NB4 (cell line): ENCODE results near the gene RAET1E.

Experiments used
- TF ChIP-seq, protein P1 (sequence below): IDR thresholded peaks from one replicate; pipeline ENCODE4 v1.5.1; 2012; ENCODE audit warnings: low read depth, low read length
- TF ChIP-seq, protein P2 (sequence below): IDR thresholded peaks from 2 replicates; pipeline ENCODE4 v1.6.1; 2011; ENCODE audit warnings: low read depth, low read length

DNA sequence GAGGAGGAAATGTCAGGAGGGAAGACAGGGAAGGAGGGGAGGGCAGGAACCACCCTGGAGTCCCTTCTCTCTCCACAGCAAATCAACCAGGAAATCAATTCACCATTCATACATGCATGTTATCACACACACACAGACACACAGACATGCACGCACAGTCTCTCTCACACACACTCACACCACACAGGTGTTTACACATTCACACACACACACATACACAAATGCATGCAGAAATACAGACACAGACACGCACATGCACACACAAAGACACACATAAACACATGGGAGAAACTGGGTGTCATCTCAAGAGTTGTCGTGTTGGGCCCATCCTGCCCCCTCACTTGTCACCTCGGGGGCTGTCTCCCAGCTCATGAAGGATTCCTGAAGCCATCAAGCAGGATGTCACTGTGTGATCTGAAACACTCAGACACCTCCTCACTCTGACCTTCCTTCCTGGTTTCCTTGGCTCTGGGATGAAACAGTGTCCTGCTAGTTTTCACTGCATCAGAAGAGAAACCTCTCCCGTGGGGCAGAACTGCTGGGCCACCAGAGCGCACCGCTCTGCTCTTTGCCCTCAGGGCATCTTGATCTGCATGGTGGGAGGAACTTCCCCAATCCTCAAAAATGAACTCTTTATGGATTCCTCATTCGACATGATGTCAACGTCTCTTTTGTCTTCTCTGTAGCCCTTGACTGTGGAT is 15.8 kb upstream of the RAET1E start:
- TF ChIP-seq, protein P1, sequence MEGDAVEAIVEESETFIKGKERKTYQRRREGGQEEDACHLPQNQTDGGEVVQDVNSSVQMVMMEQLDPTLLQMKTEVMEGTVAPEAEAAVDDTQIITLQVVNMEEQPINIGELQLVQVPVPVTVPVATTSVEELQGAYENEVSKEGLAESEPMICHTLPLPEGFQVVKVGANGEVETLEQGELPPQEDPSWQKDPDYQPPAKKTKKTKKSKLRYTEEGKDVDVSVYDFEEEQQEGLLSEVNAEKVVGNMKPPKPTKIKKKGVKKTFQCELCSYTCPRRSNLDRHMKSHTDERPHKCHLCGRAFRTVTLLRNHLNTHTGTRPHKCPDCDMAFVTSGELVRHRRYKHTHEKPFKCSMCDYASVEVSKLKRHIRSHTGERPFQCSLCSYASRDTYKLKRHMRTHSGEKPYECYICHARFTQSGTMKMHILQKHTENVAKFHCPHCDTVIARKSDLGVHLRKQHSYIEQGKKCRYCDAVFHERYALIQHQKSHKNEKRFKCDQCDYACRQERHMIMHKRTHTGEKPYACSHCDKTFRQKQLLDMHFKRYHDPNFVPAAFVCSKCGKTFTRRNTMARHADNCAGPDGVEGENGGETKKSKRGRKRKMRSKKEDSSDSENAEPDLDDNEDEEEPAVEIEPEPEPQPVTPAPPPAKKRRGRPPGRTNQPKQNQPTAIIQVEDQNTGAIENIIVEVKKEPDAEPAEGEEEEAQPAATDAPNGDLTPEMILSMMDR, result no peak
- TF ChIP-seq, protein P2, sequence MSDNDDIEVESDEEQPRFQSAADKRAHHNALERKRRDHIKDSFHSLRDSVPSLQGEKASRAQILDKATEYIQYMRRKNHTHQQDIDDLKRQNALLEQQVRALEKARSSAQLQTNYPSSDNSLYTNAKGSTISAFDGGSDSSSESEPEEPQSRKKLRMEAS, result no peak
